Dendritic cell treated with granulocyte-macrophage colony-stimulating factor and Interleukin-4, amounts not matched to agents 40 ng/mL and 50 ng/mL, for 4 days (primary cell): Measurements from ENCODE around the gene PRKCA.

Experiments used
- H3K27ac Mint-ChIP-seq: one replicate; pipeline ENCODE4 v1.8.0; 2022; ENCODE audit warnings: mild to moderate bottlenecking, mixed read lengths
- H3K27me3 Mint-ChIP-seq: one replicate; pipeline ENCODE4 v1.8.0; 2022; ENCODE audit warnings: mild to moderate bottlenecking, mixed read lengths
- H3K36me3 Mint-ChIP-seq: one replicate; pipeline ENCODE4 v1.8.0; 2022; ENCODE audit warnings: low read depth, mixed read lengths
- H3K4me1 Mint-ChIP-seq: one replicate; pipeline ENCODE4 v1.8.0; 2022; ENCODE audit warnings: low read depth, mixed read lengths
- H3K4me3 Mint-ChIP-seq: one replicate; pipeline ENCODE4 v1.8.0; 2022; ENCODE audit warnings: mild to moderate bottlenecking, moderate library complexity, mixed read lengths
- H3K9me3 Mint-ChIP-seq: one replicate; pipeline ENCODE4 v1.8.0; 2022; ENCODE audit warnings: mixed read lengths
- intact Hi-C: fragments of 100-400 bp; cut with micrococcal nuclease; formaldehyde crosslinking; loops from one replicate; pipeline ENCODE4 v1.15.0; 2022

The PRKCA gene

DNA sequence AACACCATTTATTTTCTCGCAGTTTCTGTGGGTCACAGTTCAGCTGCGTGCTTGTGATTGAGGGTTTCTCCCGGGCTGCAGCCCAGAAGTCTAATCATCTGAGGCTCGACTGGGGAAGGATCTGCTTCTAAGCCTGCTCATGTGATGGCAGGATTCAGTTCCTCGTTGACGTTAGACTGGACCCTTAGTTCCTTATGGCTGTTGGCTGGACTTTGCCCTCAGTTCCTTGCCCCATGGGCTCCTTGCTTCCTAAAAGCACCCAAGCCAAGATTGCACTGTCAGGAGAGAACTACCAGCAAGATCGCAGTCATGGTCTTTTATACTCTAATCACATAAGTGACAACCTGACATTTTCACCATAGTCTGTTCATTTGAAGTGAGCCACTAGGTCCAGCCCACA, 250.0 kb downstream of the PRKCA start:
- peaks cover 12% of the 10 kb centered on the region for H3K36me3 Mint-ChIP-seq
- no peaks in the 10 kb centered on the region for H3K27me3 Mint-ChIP-seq
- no peak overlapping the region for H3K27ac Mint-ChIP-seq
- intact Hi-C loops: no loop called here
- peaks cover 28% of the 10 kb centered on the region for H3K9me3 Mint-ChIP-seq
- H3K4me3 Mint-ChIP-seq: no peak overlapping the region
- H3K4me1 Mint-ChIP-seq: peaks cover 10% of the 10 kb centered on the region

DNA sequence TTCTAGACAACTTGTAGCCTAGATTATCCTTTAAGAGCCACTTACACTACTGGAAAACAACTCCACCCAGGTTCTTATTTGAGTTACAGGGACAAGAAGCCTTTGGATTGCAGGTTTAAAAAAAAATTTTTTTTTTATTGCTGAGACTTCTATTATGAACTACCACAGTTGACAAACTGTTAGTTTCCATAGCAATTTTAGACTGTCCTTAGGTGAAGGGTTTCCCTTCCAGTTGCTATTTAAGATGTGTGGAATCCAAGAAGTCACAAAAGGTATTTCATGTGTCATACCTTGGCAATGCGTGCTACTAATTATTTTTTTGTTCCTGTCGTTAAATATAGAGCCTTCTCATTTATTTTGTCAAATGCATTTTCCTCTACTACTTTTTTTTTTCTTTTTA, 253.2 kb downstream of the PRKCA start:
- Mint-ChIP-seq H3K4me1 (no peaks in the 10 kb centered on the region), H3K27ac (no peak overlapping the region), H3K36me3 (peaks cover 13% of the 10 kb centered on the region), H3K27me3 (no peaks in the 10 kb centered on the region), H3K9me3 (peaks cover 28% of the 10 kb centered on the region), H3K4me3 (no peak overlapping the region)
- intact Hi-C loops: no loop called here

GRCh38 chr17:66557200-66557599, 254.8 kb downstream of the PRKCA start:
- peaks cover 19% of the 10 kb centered on the region for H3K9me3 Mint-ChIP-seq
- no peaks in the 10 kb centered on the region for H3K27me3 Mint-ChIP-seq
- intact Hi-C loops: no loop called here
- H3K36me3 Mint-ChIP-seq: peaks cover 17% of the 10 kb centered on the region
- no peak overlapping the region for H3K4me3 Mint-ChIP-seq
- no peaks in the 10 kb centered on the region for H3K4me1 Mint-ChIP-seq
- no peak overlapping the region for H3K27ac Mint-ChIP-seq

DNA sequence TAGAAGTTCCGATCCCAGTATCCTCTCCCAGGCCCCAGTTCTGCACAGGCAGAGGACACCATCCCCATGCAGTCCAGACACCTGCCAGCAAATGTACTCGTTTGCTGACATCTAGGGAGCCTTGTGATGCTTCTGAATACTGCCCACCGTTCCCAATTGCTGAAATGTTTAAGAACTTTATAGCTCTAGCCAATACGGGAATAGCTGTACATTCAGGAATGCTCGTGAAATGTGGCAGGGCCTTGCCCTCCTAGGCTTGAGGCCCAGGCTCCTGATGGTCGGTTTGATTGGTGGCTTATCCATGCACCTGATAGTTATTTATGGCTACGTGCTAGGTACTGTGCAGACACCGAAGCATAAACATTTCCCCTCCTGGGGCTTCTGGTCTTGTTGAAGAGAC, 255.5 kb downstream of the PRKCA start:
- H3K27ac Mint-ChIP-seq: no peak overlapping the region
- H3K9me3 Mint-ChIP-seq: peaks cover 13% of the 10 kb centered on the region
- intact Hi-C loops: no loop called here
- no peak overlapping the region for H3K4me3 Mint-ChIP-seq
- H3K4me1 Mint-ChIP-seq: no peaks in the 10 kb centered on the region
- peaks cover 17% of the 10 kb centered on the region for H3K36me3 Mint-ChIP-seq
- H3K27me3 Mint-ChIP-seq: no peaks in the 10 kb centered on the region

DNA sequence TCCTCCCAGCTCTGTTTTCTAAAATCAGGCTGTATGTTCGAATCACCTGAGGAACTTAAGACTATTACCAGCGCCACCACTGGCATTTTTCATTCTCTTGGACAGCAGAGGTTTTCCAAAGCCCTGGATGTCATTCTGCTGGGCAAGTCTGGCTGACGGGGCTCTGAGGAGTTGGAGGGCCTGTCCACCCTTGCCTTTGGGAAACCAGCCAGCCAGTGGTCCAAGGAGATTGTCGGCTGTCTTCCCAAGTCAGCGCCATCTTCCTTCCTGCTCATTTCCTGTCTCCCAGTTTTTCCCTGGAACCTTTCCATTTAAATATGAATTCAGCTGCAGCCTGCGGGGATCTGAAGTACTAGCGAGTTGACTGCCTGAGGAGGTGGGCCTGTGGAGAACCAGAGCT, 258.3 kb downstream of the PRKCA start:
- Mint-ChIP-seq H3K27me3 (no peaks in the 10 kb centered on the region), H3K27ac (no peak overlapping the region), H3K9me3 (no peaks in the 10 kb centered on the region), H3K4me3 (no peak overlapping the region), H3K36me3 (peaks cover 5% of the 10 kb centered on the region), H3K4me1 (peaks cover 11% of the 10 kb centered on the region)
- intact Hi-C loops: no loop called here

GRCh38 chr17:66562119-66562518, 259.7 kb downstream of the PRKCA start:
- H3K9me3 Mint-ChIP-seq: no peaks in the 10 kb centered on the region
- no peaks in the 10 kb centered on the region for H3K27me3 Mint-ChIP-seq
- intact Hi-C loops: no loop called here
- H3K27ac Mint-ChIP-seq: no peak overlapping the region
- H3K4me3 Mint-ChIP-seq: no peak overlapping the region
- H3K4me1 Mint-ChIP-seq: peaks cover 16% of the 10 kb centered on the region
- H3K36me3 Mint-ChIP-seq: peaks cover 5% of the 10 kb centered on the region

GRCh38 chr17:66564992-66565465, 262.6 kb downstream of the PRKCA start:
- Mint-ChIP-seq H3K4me1 (peaks cover 20% of the 10 kb centered on the region), H3K27me3 (peaks cover 2% of the 10 kb centered on the region), H3K9me3 (no peaks in the 10 kb centered on the region), H3K27ac (no peak overlapping the region), H3K4me3 (no peak overlapping the region), H3K36me3 (peaks cover 5% of the 10 kb centered on the region)
- intact Hi-C loops: loop anchor here (5.0 kb wide), 1 partner anchor 368 kb away; no protein-coding TSS in a partner anchor

- intact Hi-C loops: loop anchor here (1.0 to 5.0 kb wide), 2 partner anchors 312 to 370 kb away; no protein-coding TSS in a partner anchor
- H3K27me3 Mint-ChIP-seq: peaks cover 2% of the 10 kb centered on the region
- H3K9me3 Mint-ChIP-seq: no peaks in the 10 kb centered on the region
- no peaks in the 10 kb centered on the region for H3K36me3 Mint-ChIP-seq
- no peak overlapping the region for H3K27ac Mint-ChIP-seq
- H3K4me1 Mint-ChIP-seq: peaks cover 20% of the 10 kb centered on the region
- H3K4me3 Mint-ChIP-seq: no peak overlapping the region
These were observed 265.1 kb downstream of the PRKCA start for GRCh38 chr17:66567234-66568170.

GRCh38 chr17:66569572-66569971, 267.2 kb downstream of the PRKCA start:
- H3K36me3 Mint-ChIP-seq: no peaks in the 10 kb centered on the region
- H3K27ac Mint-ChIP-seq: no peak overlapping the region
- no peak overlapping the region for H3K4me3 Mint-ChIP-seq
- intact Hi-C loops: loop anchor here (5.0 kb wide), 1 partner anchor 372 kb away; no protein-coding TSS in a partner anchor
- peaks cover 2% of the 10 kb centered on the region for H3K27me3 Mint-ChIP-seq
- H3K9me3 Mint-ChIP-seq: no peaks in the 10 kb centered on the region
- peaks cover 14% of the 10 kb centered on the region for H3K4me1 Mint-ChIP-seq

- intact Hi-C loops: no loop called here
- Mint-ChIP-seq H3K36me3 (no peaks in the 10 kb centered on the region), H3K27ac (no peak overlapping the region), H3K27me3 (peaks cover 2% of the 10 kb centered on the region), H3K4me3 (no peak overlapping the region), H3K4me1 (peaks cover 8% of the 10 kb centered on the region), H3K9me3 (no peaks in the 10 kb centered on the region)
These were observed 268.2 kb downstream of the PRKCA start for GRCh38 chr17:66570447-66571195.

DNA sequence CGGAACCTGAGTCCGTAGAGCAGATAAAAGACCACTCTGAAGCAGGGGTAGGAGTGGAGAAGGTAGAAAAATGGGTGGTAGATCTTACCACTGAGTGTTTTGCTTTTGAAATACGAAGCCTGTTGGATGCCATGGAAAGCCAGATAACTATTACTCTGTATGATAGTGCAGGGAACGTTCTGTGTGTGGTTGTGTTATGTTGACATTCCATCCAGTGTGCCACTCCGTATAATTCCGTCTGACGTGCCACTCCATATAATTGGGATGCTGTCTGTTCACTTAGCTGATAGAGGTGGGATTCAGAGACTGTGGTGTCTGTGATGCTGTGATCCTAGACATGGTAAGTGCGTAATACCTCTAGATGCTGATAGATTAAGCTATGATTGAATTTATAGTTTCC, 269.3 kb downstream of the PRKCA start:
- no peak overlapping the region for H3K4me3 Mint-ChIP-seq
- H3K27ac Mint-ChIP-seq: no peak overlapping the region
- peaks cover 7% of the 10 kb centered on the region for H3K4me1 Mint-ChIP-seq
- no peaks in the 10 kb centered on the region for H3K36me3 Mint-ChIP-seq
- peaks cover 2% of the 10 kb centered on the region for H3K27me3 Mint-ChIP-seq
- intact Hi-C loops: no loop called here
- no peaks in the 10 kb centered on the region for H3K9me3 Mint-ChIP-seq

DNA sequence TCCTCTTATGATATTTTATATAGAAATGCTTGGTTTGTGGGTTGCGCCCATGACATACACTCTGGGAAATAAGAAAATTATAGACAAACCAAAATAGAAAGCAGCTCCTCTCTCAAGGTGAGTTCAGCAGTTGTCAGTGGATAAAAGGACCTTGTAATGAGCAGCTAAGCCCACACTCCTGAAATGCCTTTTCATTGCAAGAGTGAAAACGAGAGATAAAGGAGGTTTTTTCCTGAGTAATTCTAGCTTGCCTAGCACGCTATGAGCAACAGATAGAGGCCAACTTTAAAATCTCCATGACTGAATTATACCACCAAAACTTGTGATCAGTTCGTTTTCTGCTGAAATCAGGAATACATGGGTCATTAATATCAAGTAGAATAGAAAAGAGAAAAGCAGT, 270.7 kb downstream of the PRKCA start:
- Mint-ChIP-seq H3K4me3 (no peak overlapping the region), H3K9me3 (no peaks in the 10 kb centered on the region), H3K4me1 (peaks cover 2% of the 10 kb centered on the region), H3K27me3 (peaks cover 2% of the 10 kb centered on the region), H3K27ac (no peak overlapping the region), H3K36me3 (no peaks in the 10 kb centered on the region)
- intact Hi-C loops: no loop called here

DNA sequence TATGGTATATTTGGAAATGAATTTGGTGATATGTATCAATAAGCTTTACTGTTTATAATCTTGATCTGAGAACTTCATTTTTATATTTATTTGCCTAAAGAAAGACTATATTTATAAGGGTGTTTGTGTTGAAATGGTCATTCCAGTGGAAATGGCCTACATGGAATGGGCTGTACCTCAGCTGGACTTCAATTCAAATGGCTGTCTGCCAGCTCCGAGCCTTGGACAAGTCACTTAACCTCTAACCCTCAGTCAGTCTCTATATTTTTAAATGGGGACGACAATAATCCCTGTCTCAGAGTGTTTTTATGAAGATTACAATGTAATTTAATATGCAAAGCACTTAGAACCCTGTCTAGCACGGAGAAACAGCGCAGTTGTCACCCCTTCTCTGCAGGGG, 271.7 kb downstream of the PRKCA start:
- intact Hi-C loops: no loop called here

GRCh38 chr17:66576473-66576872, 274.1 kb downstream of the PRKCA start:
- Mint-ChIP-seq H3K4me3 (no peak overlapping the region), H3K27ac (no peak overlapping the region), H3K9me3 (no peaks in the 10 kb centered on the region), H3K36me3 (no peaks in the 10 kb centered on the region), H3K4me1 (peaks cover 20% of the 10 kb centered on the region), H3K27me3 (no peaks in the 10 kb centered on the region)
- intact Hi-C loops: no loop called here

More for the DNA sequence above, 271.7 kb downstream of the PRKCA start:
- Mint-ChIP-seq H3K9me3 (no peaks in the 10 kb centered on the region), H3K4me3 (no peak overlapping the region), H3K27ac (no peak overlapping the region), H3K36me3 (no peaks in the 10 kb centered on the region), H3K4me1 (peaks cover 13% of the 10 kb centered on the region), H3K27me3 (peaks cover 2% of the 10 kb centered on the region)
